Stimulated activated CD8-positive, alpha-beta memory T cell treated with anti-CD3 and anti-CD28 coated beads, Interleukin-2, amount 100 ng/mL, for 48 hours (primary cell): ENCODE measurements around the gene MED4.
"Not testable (repeated sequence)": the region's sequence is repeated elsewhere in the genome, so short reads cannot be mapped to it uniquely, and the experiment has no call there.

Source experiments
- DNase-seq, 2 donors: peaks; one replicate each; pipeline ENCODE4 v3.0.0-alpha.2; 2020; ENCODE audit warnings: low read depth in 2 of 2

The MED4 gene

DNA sequence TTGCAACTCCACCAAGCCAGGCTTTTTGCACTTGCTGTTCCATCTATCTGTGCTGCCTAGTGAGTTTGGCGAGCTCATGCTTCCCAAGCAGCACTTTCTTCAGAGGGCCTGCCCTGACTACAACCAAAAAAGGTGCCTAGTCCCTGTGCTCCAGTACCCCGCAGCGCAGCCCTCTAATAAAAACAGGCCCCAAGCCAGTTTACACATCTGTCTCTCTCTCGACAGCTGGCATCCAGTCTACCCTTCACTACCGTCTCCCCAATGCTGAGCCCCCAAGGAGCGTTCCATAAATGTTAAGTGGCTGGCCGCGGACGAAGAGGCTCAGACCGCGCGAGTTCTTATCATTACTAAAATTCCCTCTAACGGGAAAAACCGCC is 512 bp downstream of the MED4 start:
- no peak for DNase-seq

DNA sequence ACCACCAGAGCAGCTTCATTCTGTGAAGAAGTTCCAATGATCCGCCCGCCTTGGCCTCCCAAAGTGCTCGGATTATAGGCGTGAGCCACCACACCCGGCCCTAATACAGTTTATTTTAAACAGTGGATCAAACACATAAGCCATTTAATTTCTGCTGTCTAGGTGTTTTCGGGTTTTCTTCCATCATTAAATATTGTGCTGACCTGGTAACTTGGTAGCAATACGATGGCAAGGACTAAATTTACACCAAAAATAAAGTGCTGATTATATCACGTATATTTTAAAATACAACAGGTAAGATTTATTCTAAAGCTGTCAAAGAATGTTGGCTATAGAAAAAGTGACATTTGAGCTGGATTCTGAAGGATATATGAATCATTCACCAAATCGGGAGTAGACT is 1.3 kb downstream of the MED4 start:
- no peak for DNase-seq

DNA sequence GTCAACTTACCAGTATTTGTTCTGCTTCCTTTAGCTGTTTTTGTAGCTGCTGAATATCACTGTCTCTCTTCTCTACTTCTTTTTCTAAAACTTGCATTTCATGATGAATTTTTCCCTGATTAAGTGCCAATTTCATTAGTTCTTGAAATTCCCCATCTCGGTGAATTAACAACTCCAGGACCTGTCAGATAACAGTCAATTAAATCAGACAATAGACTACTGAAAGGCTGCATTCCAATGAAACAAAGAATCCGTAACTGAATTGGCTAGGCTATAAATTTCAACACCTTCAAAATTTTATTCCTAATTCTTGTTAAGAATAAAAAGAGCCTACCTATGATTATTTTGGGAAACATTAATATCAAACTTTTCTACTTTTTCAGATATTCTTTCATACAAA is 8.6 kb downstream of the MED4 start:
- no peak for DNase-seq

DNA sequence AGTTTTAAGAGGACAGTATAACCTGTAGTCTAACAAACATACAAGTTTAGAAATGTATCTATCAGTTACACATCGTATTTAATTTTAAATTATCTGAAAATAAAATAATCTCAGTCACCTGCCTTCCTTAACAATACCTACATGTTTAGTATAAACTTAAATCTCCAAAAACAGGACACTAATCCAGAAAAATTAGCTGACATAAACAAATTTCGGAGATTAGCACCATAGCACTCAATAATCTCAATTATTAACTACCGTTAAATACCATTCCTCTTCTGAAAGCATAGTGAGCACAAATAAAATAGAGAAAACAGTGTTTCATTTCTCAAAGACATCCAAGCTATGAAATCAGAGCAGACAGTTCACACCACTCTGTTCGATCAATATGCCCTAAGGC is 13.2 kb downstream of the MED4 start:
- DNase-seq, result no peak

DNA sequence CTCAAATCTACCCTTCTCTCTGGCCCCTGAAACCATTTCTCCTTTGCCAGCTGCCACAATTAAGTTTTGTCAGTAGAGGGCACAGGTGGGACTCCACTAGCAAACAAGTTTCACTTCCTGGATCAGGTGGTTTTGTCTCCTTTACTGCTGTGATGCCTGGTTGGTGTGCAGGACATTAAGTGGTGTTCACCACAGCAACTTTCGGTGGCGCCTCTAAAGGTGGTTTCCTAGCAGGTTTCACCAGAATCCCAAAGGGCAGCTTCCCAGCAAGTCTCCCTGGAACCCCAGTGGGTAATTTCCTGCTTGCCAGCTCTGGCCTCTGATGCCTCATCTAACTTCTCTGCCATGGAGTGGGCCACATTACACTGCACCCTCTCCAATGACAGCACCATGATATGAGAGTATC is 16.6 kb downstream of the MED4 start:
- DNase-seq, result no peak

DNA sequence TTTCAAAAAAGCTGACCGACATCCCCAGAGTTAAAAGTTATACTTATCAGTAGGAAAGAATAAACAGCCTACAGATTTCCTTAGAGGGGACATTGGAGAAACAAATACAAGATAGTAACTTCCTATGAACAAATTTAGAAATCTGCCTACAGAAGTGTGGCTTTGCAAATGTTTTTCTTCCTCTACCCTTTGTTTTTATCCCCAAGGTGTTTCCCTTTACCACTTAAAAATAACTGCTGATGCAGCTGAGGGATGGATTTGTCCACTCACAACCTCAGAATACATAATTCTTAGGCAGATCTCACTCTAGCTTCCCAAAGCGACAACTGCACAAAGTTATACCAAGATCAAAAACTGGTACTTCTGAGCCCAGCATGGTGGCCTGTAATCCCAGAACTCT is 20.9 kb downstream of the MED4 start:
- no peak for DNase-seq

DNA sequence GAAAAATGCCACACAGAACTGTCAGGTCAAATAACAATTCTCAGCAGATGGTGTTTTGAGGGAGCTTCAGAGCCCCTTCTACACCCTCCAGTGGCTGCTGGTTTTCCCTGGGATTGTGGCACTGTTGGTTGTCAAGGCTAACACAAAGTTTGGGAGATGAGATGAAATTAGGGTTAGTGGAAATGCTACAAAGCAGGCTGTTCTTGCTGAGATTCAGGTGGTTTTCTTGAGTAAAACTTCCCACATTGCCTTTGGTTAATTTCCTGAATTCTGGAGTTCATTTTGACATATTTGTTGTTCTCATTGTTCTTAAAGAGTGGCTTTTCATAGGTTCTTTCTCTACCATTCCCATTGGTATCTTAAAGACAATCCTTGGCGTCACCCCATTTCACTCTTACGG is 22.1 kb downstream of the MED4 start:
- no peak for DNase-seq

DNA sequence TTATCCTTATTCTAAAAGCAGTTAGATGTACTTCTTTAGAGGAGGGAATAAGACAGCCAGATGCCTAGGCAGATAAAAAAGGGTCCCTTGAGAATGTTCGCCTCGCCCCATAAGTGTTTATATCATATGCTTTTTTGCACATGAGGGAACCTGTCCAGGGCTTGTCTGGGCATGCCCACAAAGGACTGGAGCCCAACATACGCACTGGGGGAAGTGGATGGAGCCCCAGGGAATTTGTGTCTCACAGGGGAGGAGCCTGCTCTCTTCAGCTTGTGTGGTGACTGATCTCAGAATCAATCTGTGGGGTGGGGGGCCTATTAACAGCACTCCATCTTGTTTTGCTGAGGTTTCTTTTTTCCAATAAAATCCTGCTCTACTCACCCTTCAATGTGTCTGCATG is 22.6 kb downstream of the MED4 start:
- DNase-seq, result no peak

DNA sequence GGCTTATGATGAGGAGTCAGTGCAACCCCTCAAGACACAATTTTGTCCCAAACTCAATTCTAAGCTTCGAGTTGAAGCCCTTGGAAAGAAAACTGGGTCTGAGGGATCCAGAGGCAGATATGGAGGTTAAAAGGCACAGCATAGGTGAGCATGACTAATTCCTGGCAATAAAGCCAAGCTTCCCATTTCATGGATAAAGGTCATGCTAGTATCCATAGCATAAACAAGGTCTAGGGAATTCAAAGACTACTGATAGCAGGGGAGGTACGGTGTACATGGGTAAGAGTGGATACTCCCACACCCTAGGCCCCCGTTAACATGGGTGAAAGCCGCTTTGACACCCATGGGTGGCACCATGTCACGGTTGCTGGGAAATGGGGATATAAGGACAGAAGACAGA is 24.0 kb downstream of the MED4 start:
- DNase-seq, result no peak

DNA sequence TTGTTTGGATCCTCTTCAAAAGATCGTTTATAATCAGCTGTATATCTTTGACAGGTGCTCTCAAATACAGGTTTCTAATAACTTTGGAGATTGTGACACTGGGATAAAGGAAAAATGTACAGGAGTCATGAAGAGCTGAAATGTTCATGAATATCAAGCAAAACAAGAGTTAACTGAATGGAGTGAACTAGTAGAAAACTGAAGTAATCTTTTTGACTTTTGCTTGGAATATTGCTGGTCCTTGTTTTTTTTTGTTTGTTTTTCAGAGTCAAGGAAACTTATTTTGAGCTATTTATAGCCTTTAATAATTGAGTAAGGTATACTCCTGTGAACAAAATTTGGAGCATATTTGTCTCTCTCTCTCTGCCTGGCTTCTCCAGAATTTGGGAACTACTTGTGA is 25.3 kb downstream of the MED4 start:
- DNase-seq, result no peak

DNA sequence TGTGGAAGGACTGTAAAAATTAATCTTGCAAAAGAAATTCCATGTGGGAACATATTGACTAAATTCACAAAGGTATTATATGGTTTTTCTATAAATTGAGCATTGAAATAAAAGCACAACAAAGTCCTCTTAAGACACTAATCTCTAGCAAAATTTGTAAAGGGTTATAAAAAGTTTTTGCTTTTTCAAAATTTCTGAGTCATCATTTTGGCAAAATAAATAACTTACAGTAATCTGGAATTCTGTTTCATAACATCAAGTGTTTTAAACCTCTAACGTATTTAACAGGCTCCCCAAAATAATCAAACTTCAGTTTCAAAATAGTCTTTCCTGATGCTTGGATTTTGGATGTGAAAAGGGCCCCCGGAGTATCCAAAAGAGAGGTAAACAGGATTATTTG is 26.0 kb downstream of the MED4 start:
- no peak for DNase-seq

DNA sequence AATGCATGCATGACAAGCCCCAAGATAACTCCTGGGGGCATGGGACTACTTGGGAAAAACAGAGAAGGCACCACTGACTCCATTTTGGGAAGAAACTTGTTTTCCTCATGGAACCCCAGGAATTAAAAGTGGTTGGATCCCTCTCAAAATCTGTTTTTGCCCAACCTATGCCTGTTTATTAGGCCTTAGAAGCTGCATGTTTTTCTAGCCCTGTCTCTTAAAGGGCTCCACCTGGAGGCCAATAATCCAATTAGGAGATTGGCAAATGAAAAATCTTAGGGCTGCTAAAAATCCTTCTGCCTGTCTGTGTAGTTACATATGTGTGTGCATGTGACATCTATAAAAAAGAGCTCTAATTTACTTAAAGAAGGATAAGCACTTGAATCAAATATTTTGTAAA is 26.9 kb downstream of the MED4 start:
- DNase-seq, result no peak

DNA sequence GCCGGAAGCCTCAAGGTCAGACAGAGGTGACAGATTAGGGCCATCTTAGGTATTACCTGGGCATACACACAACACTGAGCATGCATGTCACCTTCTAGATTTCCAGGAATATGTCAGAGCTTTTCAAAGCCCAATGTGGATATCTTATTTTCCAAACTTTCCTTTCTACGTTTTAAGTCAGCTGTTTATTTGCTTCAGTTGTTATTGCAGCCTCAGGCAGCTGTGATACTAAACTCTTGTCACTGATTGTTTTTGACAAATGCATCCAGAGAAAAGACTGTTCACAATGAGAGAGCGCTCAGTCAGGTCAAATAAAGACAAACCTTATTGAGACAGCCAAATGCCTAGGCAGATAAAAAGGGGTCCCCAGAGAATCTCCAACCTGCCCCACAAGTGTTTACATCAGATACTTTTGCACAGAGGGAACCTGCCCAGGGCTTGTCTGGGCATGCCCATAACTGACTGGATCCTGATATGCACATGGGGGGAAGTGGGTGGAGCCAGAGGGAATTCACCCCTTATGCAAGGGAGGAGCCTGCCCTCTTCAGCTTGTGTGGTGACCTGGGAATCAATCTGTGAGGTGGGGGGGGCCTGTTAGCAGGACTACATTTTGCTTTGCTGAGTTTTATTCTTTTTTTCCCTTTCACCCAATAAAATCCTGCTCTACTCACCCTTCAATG is 28.5 kb downstream of the MED4 start:
- DNase-seq, result no peak

DNA sequence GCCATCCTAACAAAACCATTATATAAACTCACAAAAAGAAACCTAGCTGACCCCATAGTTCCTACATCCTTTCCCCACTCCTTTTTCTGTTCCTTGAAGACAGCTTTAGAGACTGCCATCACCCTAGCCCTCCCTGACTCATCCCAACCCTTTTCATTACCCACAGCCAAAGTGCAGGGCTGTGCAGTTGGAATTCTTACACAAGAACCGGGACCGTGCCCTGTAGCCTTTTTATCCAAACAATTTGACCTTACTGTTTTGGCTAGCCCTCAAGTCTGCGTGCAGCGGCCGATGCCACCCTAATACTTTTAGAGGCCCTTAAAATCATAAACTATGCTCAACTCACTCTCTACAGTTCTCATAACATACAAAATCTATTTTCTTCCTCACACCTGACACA is 35.0 kb downstream of the MED4 start:
- DNase-seq, result not testable (repeated sequence)

DNA sequence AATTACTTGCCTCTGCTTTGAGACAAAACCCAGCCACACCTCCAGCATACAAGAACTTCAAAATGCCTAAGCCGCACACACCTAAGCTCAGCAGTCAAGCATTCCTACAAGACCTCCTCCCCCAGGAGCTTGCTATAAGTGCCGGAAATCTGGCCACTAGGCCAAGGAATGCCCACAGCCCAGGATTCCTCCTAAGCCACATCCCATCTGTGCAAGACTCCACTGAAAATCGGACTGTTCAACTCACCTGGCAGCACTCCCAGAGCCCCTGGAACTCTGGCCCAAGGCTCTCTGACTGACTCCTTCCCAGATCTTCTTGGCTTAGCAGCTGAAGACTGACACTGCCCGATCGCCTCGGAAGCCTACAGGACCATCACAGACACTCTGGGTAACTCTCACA is 36.4 kb downstream of the MED4 start:
- DNase-seq, result not testable (repeated sequence)

DNA sequence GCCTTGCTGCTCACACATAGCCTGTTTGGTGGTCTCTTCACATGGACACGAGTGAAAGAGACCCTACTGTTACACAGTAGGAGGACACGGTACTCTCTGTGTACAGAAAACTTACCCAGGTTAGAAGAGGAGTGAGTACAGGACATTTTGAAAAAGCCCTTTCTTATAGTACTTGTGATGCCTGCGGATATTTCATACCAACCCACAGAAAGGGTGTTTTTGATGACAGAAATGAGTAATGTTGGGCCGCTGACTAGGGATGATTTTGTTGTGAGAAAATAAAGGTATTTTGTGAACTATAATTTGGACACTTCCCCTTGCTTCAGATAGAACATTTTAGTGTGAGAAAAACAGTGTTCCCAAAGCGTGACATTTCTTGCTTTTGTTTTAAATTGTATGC is 39.2 kb downstream of the MED4 start:
- no peak for DNase-seq

DNA sequence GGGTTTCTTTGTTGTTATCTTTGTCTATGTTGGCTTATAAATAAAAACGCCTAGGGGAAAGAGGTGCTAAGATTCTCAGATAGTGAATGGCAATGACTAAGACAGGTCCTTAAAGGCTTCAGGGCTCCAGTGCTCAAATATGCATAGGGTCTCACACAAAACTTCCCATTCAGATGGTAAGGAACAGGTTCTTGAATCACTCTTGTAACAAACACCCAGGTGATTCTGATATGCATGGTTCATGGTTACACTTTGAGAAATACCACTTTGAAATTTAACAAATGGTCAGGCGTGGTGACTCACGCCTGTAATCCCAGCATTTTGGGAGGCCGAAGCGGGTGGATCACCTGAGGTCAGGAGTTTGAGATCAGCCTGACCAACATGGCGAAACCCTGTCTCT is 40.3 kb downstream of the MED4 start:
- no peak for DNase-seq

DNA sequence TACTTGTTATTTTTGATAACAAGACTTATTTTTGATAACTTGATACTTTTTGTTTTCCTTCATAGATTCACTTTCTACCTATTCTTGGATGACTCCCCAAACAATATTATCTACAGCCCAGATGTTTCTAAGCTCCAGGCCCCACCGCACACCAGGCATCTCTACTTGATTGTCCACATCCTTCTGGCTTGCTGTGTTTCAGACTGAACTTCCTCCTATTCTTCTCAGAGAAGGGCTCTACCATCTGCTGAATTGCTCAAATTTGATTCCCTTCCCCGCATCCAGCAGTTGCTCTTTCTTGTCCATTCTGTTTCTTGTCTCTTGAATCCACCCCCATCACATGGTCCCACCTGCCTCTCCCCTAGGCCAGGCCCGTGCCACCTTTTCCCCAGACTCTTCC is 44.4 kb downstream of the MED4 start:
- DNase-seq, result no peak

DNA sequence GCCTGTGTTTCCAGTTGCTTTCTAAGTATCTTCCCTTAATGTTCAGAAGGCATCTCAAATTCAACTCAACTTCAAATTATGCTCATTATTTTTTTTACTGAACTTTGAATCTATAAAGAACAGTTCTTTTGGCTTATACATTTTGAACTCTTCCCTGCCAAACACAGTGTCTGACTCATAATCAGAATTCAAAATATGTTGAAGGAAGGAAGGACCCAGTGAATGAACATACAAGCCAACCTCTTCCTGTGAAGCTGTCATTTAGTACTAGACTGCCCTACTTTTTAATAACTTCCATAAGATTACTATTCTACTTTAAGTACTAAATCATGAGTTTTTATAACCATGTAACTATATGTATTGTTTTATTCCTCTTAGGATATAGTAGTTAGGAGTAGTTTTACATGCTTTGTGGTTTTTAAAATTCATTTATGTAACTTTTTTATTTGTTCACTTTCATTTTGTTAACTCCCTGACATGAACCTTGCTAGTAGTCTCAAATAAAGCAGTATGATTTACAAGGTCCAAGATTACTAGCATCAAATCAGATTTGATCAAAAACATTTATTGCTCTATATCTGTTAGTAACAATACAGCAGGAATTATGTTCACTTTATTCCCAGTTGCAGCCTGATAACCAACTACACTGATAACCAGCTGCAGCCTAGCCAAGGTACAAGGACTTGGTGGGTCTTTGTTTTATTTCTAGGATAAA is 51.0 kb downstream of the MED4 start:
- no peak for DNase-seq

DNA sequence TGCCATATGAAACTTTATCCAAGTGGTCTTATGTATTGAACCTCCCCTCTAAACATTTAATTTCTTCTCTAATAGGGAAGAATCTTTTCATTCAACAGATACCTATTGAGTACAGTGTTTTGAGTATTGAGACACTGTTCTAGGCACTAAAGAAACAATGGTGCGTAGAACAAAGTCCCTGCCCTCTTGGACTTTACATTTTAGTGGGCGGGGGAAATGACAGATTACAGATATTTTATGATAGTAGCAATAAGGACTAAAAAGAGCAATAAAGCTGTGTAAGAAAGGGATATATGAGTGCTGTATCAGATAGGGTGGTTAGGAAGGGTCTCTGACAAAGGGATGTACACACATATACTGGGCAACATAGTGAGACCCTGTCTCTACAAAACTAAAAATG is 52.0 kb downstream of the MED4 start:
- no peak for DNase-seq

DNA sequence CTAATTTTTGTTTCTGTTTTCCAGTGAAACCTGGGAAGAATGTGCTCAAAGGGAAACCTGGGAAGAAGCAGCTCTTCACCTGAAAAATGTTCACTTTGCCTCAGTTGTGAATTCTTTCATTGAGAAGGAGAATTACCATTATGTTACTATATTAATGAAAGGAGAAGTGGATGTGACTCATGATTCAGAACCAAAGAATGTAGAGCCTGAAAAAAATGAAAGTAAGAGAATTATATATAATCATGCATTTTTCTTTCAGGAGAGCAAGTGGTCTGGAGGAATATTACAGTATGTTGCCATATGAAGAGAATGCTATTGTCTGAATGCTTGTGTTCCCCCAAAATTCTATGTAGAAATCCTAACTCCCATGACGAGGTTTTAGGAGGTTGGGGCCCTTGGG is 54.0 kb downstream of the MED4 start:
- no peak for DNase-seq

DNA sequence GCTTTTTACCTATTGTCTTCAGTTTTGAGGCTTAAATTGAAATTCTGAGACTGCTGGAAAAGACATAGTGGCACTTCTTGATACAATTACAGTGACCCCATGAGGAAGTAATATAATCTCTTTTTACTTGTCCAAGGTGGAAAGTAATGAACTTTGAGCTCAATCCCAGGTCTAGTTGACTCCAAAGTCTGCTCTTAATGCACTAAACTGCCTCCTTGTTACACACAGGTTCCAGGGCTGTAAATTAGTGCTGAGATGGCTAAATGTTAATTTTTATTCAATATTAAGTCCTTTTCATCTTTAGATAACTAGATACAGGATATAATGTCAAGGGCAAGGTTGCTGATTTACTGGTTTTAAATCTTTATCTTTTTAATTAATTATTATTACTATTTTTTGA is 54.9 kb downstream of the MED4 start:
- DNase-seq, result no peak

DNA sequence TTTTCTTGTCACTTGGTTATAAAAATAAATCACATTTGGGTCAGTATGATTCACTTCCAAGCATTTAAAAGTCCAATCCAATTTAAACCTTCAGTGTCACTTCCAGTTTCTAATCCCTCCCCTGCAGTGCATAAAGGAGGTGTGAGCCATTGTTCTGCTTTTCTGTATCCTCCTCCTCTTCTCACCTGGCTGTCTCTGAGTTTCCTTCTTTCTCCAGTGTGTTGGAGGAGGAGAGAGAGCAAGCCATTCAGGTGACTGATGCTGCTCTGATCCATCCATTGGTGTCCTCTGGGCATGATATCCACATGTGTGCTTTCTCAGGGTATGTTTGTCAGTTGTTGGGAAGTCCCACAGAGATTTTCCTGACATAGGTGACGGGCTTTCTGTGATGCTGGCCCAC is 56.1 kb downstream of the MED4 start:
- DNase-seq, result no peak
